ENCODE results near the gene POMGNT2. TPM values are rescaled to one million over a fixed set of nuclear protein-coding genes. Genes with fewer than 3 reads are reported as not detected.

Gene POMGNT2
- total RNA-seq, 1 experiment from 2014 or later, result 10.1 TPM

DNA sequence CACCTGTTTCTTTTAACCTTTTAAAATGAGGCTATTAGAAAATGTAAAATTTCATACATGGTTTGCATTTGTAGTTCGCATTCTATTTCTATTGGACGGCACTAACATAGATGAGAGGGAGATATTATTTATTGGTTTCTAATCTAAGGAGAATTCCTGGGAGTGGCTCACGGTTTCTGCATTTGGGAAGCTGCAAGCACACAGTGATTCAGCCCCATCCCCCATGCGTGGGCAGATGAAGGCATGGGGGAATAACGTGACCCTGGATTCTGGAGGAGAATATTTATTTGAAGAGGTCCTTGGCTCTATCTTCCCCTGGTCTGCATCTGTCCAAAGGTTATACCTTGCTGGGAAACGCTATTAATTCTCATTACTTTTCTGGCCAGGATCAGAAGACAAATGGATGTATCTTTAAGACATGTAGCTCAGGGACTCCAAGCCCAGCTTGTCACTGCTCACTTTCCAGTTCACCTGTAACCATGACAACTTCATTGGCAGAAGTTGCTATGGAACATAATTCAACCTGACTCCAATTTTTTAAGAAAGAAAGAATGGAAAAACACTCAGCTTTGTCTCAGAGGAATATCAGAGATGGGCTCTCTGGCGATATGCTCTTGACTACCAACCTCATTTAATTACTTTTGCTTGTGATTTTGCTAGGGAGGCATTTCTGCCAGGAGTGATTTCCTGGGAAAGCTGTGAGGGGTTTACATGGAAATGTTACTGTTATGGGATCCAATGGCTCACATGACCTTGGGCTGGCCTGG lies 27.2 kb upstream of the POMGNT2 start:
- ChIA-PET CTCF (no interaction called here), POLR2A (no interaction called here)
- intact Hi-C loops (cut with micrococcal nuclease; ENCODE audit: unreplicated experiment), result no loop called here
- BruUV-seq (replicated peaks), result no TSS peak
- ATAC-seq (no peak), DNase-seq (ENCODE audit: low read depth, low spot score) (no peak)
- Histone ChIP-seq H3K4me3 (ENCODE audit: low read depth in 2 of 2, low read length in 2 of 2) (no peak overlapping the region), H3K27me3 (ENCODE audit: control insufficient read depth, insufficient read depth, low read length) (no peaks in the 10 kb centered on the region; the same call in 1 of the 2 replicates), H3K27ac (ENCODE audit: low read length) (no peak overlapping the region), H3K9me3 (ENCODE audit: control insufficient read depth, insufficient read depth, low read depth, low read length) (no peaks in the 10 kb centered on the region), H3K36me3 (ENCODE audit: control insufficient read depth, insufficient read depth, low read length) (no peaks in the 10 kb centered on the region), H3K4me1 (ENCODE audit: control insufficient read depth, insufficient read depth, low read length) (no peaks in the 10 kb centered on the region)
- TF ChIP-seq, protein P1, sequence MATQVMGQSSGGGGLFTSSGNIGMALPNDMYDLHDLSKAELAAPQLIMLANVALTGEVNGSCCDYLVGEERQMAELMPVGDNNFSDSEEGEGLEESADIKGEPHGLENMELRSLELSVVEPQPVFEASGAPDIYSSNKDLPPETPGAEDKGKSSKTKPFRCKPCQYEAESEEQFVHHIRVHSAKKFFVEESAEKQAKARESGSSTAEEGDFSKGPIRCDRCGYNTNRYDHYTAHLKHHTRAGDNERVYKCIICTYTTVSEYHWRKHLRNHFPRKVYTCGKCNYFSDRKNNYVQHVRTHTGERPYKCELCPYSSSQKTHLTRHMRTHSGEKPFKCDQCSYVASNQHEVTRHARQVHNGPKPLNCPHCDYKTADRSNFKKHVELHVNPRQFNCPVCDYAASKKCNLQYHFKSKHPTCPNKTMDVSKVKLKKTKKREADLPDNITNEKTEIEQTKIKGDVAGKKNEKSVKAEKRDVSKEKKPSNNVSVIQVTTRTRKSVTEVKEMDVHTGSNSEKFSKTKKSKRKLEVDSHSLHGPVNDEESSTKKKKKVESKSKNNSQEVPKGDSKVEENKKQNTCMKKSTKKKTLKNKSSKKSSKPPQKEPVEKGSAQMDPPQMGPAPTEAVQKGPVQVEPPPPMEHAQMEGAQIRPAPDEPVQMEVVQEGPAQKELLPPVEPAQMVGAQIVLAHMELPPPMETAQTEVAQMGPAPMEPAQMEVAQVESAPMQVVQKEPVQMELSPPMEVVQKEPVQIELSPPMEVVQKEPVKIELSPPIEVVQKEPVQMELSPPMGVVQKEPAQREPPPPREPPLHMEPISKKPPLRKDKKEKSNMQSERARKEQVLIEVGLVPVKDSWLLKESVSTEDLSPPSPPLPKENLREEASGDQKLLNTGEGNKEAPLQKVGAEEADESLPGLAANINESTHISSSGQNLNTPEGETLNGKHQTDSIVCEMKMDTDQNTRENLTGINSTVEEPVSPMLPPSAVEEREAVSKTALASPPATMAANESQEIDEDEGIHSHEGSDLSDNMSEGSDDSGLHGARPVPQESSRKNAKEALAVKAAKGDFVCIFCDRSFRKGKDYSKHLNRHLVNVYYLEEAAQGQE (IDR thresholded peaks at IDR 0.05; ENCODE audit: insufficient read depth in 1 of 2, low read depth in 2 of 2, low read length in 1 of 2), result no peak
- TF ChIP-seq, protein P2, sequence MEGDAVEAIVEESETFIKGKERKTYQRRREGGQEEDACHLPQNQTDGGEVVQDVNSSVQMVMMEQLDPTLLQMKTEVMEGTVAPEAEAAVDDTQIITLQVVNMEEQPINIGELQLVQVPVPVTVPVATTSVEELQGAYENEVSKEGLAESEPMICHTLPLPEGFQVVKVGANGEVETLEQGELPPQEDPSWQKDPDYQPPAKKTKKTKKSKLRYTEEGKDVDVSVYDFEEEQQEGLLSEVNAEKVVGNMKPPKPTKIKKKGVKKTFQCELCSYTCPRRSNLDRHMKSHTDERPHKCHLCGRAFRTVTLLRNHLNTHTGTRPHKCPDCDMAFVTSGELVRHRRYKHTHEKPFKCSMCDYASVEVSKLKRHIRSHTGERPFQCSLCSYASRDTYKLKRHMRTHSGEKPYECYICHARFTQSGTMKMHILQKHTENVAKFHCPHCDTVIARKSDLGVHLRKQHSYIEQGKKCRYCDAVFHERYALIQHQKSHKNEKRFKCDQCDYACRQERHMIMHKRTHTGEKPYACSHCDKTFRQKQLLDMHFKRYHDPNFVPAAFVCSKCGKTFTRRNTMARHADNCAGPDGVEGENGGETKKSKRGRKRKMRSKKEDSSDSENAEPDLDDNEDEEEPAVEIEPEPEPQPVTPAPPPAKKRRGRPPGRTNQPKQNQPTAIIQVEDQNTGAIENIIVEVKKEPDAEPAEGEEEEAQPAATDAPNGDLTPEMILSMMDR (IDR thresholded peaks at IDR 0.05), result no peak
- TF ChIP-seq TCF7L2 (IDR thresholded peaks at IDR 0.05; ENCODE audit: low read depth, low read length), result no peak
- no peak for TF ChIP-seq SIN3A (IDR thresholded peaks at IDR 0.05; ENCODE audit: borderline replicate concordance, insufficient read depth, low read depth, low read length)
- in situ Hi-C loops (cut with HindIII; ENCODE audit: low pct_unique_long_range_greater_than_20kb, low sequenced_read_pairs), result no loop called here

DNA sequence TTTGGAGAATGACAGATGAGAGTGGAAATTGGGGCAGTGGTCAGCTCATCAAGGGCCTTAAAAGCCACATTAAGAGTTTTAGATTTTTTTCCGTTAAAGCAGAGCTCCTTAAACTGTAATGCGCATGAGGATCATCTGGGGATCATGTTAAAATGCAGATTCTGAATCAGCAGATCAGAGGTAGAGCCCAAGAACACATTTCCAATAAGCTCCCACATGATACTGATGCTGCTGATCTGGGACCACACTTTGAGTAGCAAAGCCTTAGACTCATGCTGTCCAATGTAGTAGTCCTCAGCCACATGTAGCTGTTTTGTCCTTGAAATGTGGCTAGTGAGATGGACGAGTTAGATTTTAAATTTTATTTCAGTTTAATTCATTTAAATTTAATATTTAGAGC lies 26.3 kb upstream of the POMGNT2 start:
- no peak for ATAC-seq
- Histone ChIP-seq H3K36me3 (ENCODE audit: control insufficient read depth, insufficient read depth, low read length) (no peaks in the 10 kb centered on the region), H3K27me3 (ENCODE audit: control insufficient read depth, insufficient read depth, low read length) (no peaks in the 10 kb centered on the region; the same call in 1 of the 2 replicates), H3K4me3 (ENCODE audit: low read depth in 2 of 2, low read length in 2 of 2) (no peak overlapping the region), H3K27ac (ENCODE audit: low read length) (no peak overlapping the region), H3K4me1 (ENCODE audit: control insufficient read depth, insufficient read depth, low read length) (no peaks in the 10 kb centered on the region), H3K9me3 (ENCODE audit: control insufficient read depth, insufficient read depth, low read depth, low read length) (no peaks in the 10 kb centered on the region)
- no TSS peak for BruUV-seq (replicated peaks)
- no peak for TF ChIP-seq TCF7L2 (IDR thresholded peaks at IDR 0.05; ENCODE audit: low read depth, low read length)
- in situ Hi-C loops (cut with HindIII; ENCODE audit: low pct_unique_long_range_greater_than_20kb, low sequenced_read_pairs) (no loop called here), intact Hi-C loops (cut with micrococcal nuclease; ENCODE audit: unreplicated experiment) (no loop called here)
- ChIA-PET CTCF (no interaction called here), POLR2A (no interaction called here)
- no peak for DNase-seq (ENCODE audit: low read depth, low spot score)

DNA sequence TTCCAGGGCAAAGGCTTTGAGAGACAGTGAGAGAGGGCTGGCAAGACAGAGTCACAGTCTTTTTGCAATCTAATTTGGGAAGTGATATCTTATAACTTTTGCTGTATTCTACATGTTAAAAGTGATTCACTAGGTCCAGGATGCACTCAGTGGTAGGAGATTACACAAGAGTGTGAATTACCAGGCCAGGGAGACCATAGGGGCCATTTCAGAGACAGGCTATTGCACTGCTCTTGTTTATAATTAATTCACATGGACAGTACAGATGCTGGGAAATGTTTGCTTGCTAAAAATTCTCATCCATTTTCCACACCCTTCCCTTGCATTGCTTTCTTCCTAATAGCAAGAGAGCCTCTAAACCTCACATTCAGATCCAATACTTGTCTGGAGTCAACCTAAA lies 22.6 kb upstream of the POMGNT2 start:
- Histone ChIP-seq H3K4me3 (ENCODE audit: low read depth in 2 of 2, low read length in 2 of 2) (no peak overlapping the region), H3K4me1 (ENCODE audit: control insufficient read depth, insufficient read depth, low read length) (no peaks in the 10 kb centered on the region), H3K27me3 (ENCODE audit: control insufficient read depth, insufficient read depth, low read length) (no peaks in the 10 kb centered on the region; the same call in 1 of the 2 replicates), H3K9me3 (ENCODE audit: control insufficient read depth, insufficient read depth, low read depth, low read length) (no peaks in the 10 kb centered on the region), H3K27ac (ENCODE audit: low read length) (no peak overlapping the region), H3K36me3 (ENCODE audit: control insufficient read depth, insufficient read depth, low read length) (no peaks in the 10 kb centered on the region)
- intact Hi-C loops (cut with micrococcal nuclease; ENCODE audit: unreplicated experiment) (no loop called here), in situ Hi-C loops (cut with HindIII; ENCODE audit: low pct_unique_long_range_greater_than_20kb, low sequenced_read_pairs) (no loop called here)
- BruUV-seq (replicated peaks), result no TSS peak
- no peak for ATAC-seq
- ChIA-PET POLR2A (no interaction called here), CTCF (no interaction called here)
- DNase-seq (ENCODE audit: low read depth, low spot score), result no peak
- TF ChIP-seq, protein P2 (IDR thresholded peaks at IDR 0.05), result no peak
- TF ChIP-seq POLR2AphosphoS5 (IDR thresholded peaks at IDR 0.05; ENCODE audit: low read depth, low read length), result no peak
- no peak for TF ChIP-seq SIN3A (IDR thresholded peaks at IDR 0.05; ENCODE audit: borderline replicate concordance, insufficient read depth, low read depth, low read length)
- TF ChIP-seq TCF7L2 (IDR thresholded peaks at IDR 0.05; ENCODE audit: low read depth, low read length), result no peak
- TF ChIP-seq, protein P1 (IDR thresholded peaks at IDR 0.05; ENCODE audit: insufficient read depth in 1 of 2, low read depth in 2 of 2, low read length in 1 of 2), result no peak

Measured in Panc1 (cell line).